Frontal cortex (tissue), 4 donors: ENCODE results near the gene COX19. TPM values are rescaled to one million over a fixed set of nuclear protein-coding genes. Genes with fewer than 3 reads are reported as not detected.

Source experiments
- DNase-seq, 2 donors: peaks; one replicate each; pipeline ENCODE4 v3.0.0; 2012; ENCODE audit warnings: low spot score in 2 of 2
- FAIRE-seq: peaks from 2 replicates; lab custom pipeline; 2012; peaks lifted over from hg19 to GRCh38; lab: Jason Lieb, UNC
- total RNA-seq: library from RNA; depleted of rRNA; stranded (reverse); fragments of >200 nt; gene quantifications from one replicate; pipeline ENCODE4 v1.2.3, GENCODE V29; 2014
- donor health status: control.
- donor health status: control.
- donor health status: control.

COX19 gene
- 13.9 TPM for total RNA-seq

- no peak for FAIRE-seq
- peak; percentile 94 for DNase-seq
Measured at GRCh38 chr7:974820-975681, at the start of gene COX19. TSS of gene COX19 (minus strand) at chr7:975549. CDS start at chr7:975509, 40 bp downstream.

- FAIRE-seq = no peak
- no peak for DNase-seq
Measured at GRCh38 chr7:1024331-1024841, 49.0 kb upstream of the COX19 start.

- DNase-seq (no peak), FAIRE-seq (no peak)
Measured at GRCh38 chr7:1022801-1023465, 47.6 kb upstream of the COX19 start.

- FAIRE-seq = no peak
- no peak for DNase-seq
Measured at GRCh38 chr7:1022356-1022755, 47.0 kb upstream of the COX19 start.

GRCh38 chr7:1021931-1022330, 46.6 kb upstream of the COX19 start:
- FAIRE-seq = no peak
- DNase-seq = no peak

- FAIRE-seq (no peak), DNase-seq (no peak)
Measured at GRCh38 chr7:1021366-1021765, 46.0 kb upstream of the COX19 start.

GRCh38 chr7:1020849-1021251, 45.5 kb upstream of the COX19 start:
- FAIRE-seq = no peak
- DNase-seq = no peak

GRCh38 chr7:1019789-1020610, 44.7 kb upstream of the COX19 start:
- no peak for FAIRE-seq
- no peak for DNase-seq

- no peak for DNase-seq
- no peak for FAIRE-seq
Measured at GRCh38 chr7:1019255-1019785, 44.0 kb upstream of the COX19 start.

GRCh38 chr7:1018334-1018695, 43.0 kb upstream of the COX19 start:
- DNase-seq (no peak), FAIRE-seq (no peak)

- DNase-seq = no peak
Measured at GRCh38 chr7:1017586-1018333, 42.4 kb upstream of the COX19 start.

GRCh38 chr7:1016577-1017531, 41.5 kb upstream of the COX19 start:
- DNase-seq (no peak), FAIRE-seq (no peak)

More at GRCh38 chr7:1017586-1018333, 42.4 kb upstream of the COX19 start:
- FAIRE-seq = no peak

- DNase-seq (no peak), FAIRE-seq (no peak)
Measured at GRCh38 chr7:1015196-1016121, 40.1 kb upstream of the COX19 start.

- DNase-seq = no peak
- FAIRE-seq = no peak
Measured at GRCh38 chr7:1014681-1015080, 39.3 kb upstream of the COX19 start.

- no peak for DNase-seq
- FAIRE-seq = no peak
Measured at GRCh38 chr7:1013581-1013980, 38.2 kb upstream of the COX19 start.

- DNase-seq (no peak), FAIRE-seq (no peak)
Measured at GRCh38 chr7:1012716-1013095, 37.4 kb upstream of the COX19 start.

GRCh38 chr7:1012004-1012715, 36.8 kb upstream of the COX19 start:
- DNase-seq (no peak), FAIRE-seq (no peak)
